ENCODE results near the gene ACOX3. TPM values are rescaled to one million over a fixed set of nuclear protein-coding genes. Genes with fewer than 3 reads are reported as not detected.

Gene ACOX3
- total RNA-seq, 1 donor from 2014 or later, result 51.6 TPM

DNA sequence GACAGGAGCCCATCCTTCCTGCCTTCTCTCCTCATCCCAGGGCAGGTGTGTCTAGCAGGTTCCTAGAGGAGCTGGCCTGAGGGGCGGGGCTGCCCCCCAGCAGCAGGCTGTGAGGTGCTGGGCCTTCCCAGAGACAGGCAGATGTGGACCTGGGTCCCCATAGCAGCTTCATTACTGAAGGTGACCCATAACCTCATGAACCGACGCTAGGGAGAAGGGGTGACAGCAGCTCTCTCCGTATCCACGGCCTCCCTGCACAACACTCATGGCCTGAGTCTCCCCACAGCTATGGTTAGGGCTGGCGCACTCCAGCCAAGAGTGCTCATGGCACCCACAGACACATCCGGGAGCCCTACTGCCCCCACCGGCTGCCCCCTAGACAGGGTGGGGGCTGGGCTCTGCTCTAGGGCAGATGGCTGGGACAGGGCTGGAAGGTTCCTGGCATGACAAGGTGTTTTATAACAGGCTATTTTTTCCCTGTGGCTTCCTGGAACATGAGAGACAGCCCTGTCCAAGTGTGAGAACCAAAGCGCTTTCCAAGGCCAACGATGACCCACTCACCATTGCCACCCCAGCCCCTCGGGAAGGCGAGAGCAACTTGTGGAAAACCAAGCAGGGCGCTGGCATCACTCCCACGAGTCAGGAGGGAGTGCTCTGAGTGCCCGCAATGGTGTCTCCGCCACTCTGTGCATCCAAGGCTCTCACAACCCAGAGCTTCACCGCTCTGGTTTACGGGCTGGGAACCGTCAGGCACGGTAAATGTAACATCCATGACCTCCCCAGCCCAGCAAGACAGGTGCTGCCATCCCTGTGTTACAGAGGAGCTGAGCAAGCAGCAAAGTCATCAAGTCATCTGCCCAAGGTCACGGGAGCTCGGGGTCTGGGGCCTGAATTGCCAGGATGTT is 59.8 kb downstream of the ACOX3 start:
- Mint-ChIP-seq H3K27me3 (ENCODE audit: low read depth) (no peaks in the 10 kb centered on the region), H3K4me1 (ENCODE audit: low read depth) (peaks cover 14% of the 10 kb centered on the region), H3K36me3 (ENCODE audit: low read depth) (peaks cover 20% of the 10 kb centered on the region), H3K4me3 (ENCODE audit: unreplicated experiment) (no peak overlapping the region), H3K9me3 (ENCODE audit: low read depth) (no peaks in the 10 kb centered on the region), H3K27ac (ENCODE audit: unreplicated experiment) (no peak overlapping the region)
- TF ChIP-seq, protein P1, sequence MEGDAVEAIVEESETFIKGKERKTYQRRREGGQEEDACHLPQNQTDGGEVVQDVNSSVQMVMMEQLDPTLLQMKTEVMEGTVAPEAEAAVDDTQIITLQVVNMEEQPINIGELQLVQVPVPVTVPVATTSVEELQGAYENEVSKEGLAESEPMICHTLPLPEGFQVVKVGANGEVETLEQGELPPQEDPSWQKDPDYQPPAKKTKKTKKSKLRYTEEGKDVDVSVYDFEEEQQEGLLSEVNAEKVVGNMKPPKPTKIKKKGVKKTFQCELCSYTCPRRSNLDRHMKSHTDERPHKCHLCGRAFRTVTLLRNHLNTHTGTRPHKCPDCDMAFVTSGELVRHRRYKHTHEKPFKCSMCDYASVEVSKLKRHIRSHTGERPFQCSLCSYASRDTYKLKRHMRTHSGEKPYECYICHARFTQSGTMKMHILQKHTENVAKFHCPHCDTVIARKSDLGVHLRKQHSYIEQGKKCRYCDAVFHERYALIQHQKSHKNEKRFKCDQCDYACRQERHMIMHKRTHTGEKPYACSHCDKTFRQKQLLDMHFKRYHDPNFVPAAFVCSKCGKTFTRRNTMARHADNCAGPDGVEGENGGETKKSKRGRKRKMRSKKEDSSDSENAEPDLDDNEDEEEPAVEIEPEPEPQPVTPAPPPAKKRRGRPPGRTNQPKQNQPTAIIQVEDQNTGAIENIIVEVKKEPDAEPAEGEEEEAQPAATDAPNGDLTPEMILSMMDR (IDR thresholded peaks at IDR 0.05), result no peak
- no peak for DNase-seq (ENCODE audit: low spot score)

DNA sequence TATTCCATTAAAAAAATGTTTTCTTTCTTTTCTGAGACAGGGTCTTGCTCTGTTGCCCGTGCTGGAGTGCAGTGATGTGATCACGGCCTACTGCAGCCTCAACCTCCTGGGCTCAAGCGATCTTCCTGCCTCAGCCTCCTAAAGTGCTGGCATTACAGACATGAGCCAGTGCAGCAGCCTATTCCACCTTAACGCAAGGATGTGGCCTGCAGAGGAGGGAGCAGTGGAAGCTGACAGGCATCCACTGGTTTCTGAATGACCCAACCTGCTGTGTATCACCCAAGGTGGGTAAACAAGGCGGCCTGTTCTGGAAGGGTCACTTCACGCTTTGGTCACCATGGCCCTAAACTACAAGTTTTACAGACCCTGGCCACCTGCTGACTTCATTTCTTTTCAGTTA is 60.8 kb downstream of the ACOX3 start:
- DNase-seq (ENCODE audit: low spot score), result no peak
- TF ChIP-seq, protein P1 (IDR thresholded peaks at IDR 0.05), result no peak
- no peaks in the 10 kb centered on the region for H3K27me3 Mint-ChIP-seq (ENCODE audit: low read depth)
- no peak overlapping the region for H3K27ac Mint-ChIP-seq (ENCODE audit: unreplicated experiment)
- peaks cover 15% of the 10 kb centered on the region for H3K36me3 Mint-ChIP-seq (ENCODE audit: low read depth)
- H3K4me1 Mint-ChIP-seq (ENCODE audit: low read depth), result peaks cover 11% of the 10 kb centered on the region
- H3K4me3 Mint-ChIP-seq (ENCODE audit: unreplicated experiment), result no peak overlapping the region
- H3K9me3 Mint-ChIP-seq (ENCODE audit: low read depth), result no peaks in the 10 kb centered on the region

DNA sequence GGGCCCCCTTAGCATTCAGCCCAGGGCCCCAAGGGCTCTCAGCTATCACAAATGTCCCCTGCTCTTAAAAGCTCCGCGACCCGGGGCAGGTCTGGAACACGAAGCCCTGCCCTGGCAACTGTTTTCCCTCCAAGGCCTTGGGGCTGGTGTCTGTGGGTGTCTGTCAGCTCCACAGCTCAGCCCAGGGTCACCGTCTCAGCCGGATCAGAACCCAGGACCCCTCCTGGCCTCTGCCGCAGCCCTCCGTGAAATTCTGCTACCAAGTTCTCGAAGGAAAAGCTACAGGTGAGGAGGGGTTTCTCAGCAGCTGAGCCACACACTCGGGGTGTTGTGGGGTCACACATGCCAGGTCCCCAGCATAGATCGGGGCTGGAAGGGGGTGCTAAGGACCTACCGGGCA is 61.2 kb downstream of the ACOX3 start:
- no peak overlapping the region for H3K27ac Mint-ChIP-seq (ENCODE audit: unreplicated experiment)
- no peaks in the 10 kb centered on the region for H3K27me3 Mint-ChIP-seq (ENCODE audit: low read depth)
- H3K36me3 Mint-ChIP-seq (ENCODE audit: low read depth), result peaks cover 12% of the 10 kb centered on the region
- H3K9me3 Mint-ChIP-seq (ENCODE audit: low read depth), result no peaks in the 10 kb centered on the region
- no peak overlapping the region for H3K4me3 Mint-ChIP-seq (ENCODE audit: unreplicated experiment)
- DNase-seq (ENCODE audit: low spot score), result no peak
- peaks cover 8% of the 10 kb centered on the region for H3K4me1 Mint-ChIP-seq (ENCODE audit: low read depth)
- TF ChIP-seq, protein P1 (IDR thresholded peaks at IDR 0.05), result no peak

DNA sequence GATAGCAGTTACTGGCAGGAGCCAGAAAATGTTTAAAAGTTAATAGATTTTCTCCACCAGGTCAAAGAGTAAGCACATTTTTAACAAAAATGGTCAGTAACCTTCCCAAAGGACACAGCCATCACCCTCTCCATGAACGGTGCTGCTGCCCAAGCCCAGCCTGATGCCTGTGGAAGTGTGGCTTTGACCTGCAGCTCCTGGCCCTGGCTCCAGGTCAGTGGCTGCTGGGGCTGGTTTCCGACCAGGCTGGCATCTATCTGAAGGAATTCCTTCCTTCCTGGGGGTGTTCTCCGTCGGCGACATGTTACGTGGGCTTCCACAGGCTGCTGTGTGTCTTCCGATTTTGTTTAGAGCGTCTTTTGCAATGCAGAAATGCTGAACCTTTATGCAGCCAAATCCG is 61.7 kb downstream of the ACOX3 start:
- peaks cover 3% of the 10 kb centered on the region for H3K4me1 Mint-ChIP-seq (ENCODE audit: low read depth)
- DNase-seq (ENCODE audit: low spot score), result no peak
- H3K27me3 Mint-ChIP-seq (ENCODE audit: low read depth), result no peaks in the 10 kb centered on the region
- H3K9me3 Mint-ChIP-seq (ENCODE audit: low read depth), result no peaks in the 10 kb centered on the region
- H3K4me3 Mint-ChIP-seq (ENCODE audit: unreplicated experiment), result no peak overlapping the region
- TF ChIP-seq, protein P1 (IDR thresholded peaks at IDR 0.05), result no peak
- peaks cover 8% of the 10 kb centered on the region for H3K36me3 Mint-ChIP-seq (ENCODE audit: low read depth)
- no peak overlapping the region for H3K27ac Mint-ChIP-seq (ENCODE audit: unreplicated experiment)

DNA sequence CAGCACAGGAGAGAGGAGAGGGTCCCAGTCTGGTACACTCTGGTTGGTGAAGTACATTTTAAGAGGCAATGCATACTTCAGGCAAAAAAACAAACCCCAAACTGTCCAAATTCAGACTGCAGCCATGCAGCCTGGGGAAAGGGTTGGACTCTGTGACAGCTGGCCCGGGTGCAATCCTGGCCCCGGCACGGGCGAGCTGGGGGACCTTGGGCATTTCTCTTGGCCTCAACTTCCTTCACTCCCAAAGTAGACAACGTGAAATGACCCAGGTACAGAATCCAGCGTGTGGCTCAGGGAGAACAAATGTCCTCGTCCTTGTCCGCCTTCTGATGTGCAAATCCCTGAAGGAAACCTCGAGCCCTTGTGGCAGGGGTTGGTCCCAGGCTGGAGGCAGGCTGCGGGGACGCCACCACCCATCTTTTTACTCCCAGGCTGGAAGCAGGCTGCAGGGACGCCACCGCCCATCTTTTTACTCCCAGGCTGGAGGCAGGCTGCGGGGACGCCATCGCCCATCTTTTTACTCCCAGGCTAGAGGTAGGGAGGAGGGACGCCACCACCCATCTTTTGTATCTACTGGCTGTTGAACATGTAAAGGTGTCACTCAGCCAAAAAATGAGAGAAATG is 62.3 kb downstream of the ACOX3 start:
- peak; percentile 67 for DNase-seq (ENCODE audit: low spot score)
- Mint-ChIP-seq H3K27ac (ENCODE audit: unreplicated experiment) (no peak overlapping the region), H3K36me3 (ENCODE audit: low read depth) (peaks cover 12% of the 10 kb centered on the region), H3K4me3 (ENCODE audit: unreplicated experiment) (no peak overlapping the region), H3K9me3 (ENCODE audit: low read depth) (no peaks in the 10 kb centered on the region), H3K4me1 (ENCODE audit: low read depth) (no peaks in the 10 kb centered on the region), H3K27me3 (ENCODE audit: low read depth) (no peaks in the 10 kb centered on the region)
- TF ChIP-seq, protein P1 (IDR thresholded peaks at IDR 0.05), result no peak

Measured in chondrocyte (in vitro differentiated cells).